ENCODE data around the gene PPL.
"Not testable (repeated sequence)": the region's sequence is repeated elsewhere in the genome, so short reads cannot be mapped to it uniquely, and the experiment has no call there.

Gene PPL

GRCh38 chr16:4904108-4904941, 32.6 kb downstream of the PPL start:
- no peak for DNase-seq

- DNase-seq = no peak
These were observed 34.9 kb downstream of the PPL start for GRCh38 chr16:4902038-4902437.

- DNase-seq = no peak
These were observed 36.2 kb downstream of the PPL start for GRCh38 chr16:4900750-4901149.

- no peak for DNase-seq
These were observed 36.9 kb downstream of the PPL start for GRCh38 chr16:4900036-4900435.

- DNase-seq = no peak
These were observed 37.5 kb downstream of the PPL start for GRCh38 chr16:4899474-4899846.

GRCh38 chr16:4898811-4899473, 38.0 kb downstream of the PPL start:
- no peak for DNase-seq

GRCh38 chr16:4897328-4897727, 39.6 kb downstream of the PPL start:
- DNase-seq = no peak

GRCh38 chr16:4896761-4897160, 40.2 kb downstream of the PPL start:
- not testable (repeated sequence) for DNase-seq

GRCh38 chr16:4895366-4895765, 41.6 kb downstream of the PPL start:
- DNase-seq = no peak

- DNase-seq = no peak
These were observed 42.4 kb downstream of the PPL start for GRCh38 chr16:4894276-4895150.

GRCh38 chr16:4893103-4893862, 43.7 kb downstream of the PPL start:
- DNase-seq = no peak

GRCh38 chr16:4892361-4893102, 44.4 kb downstream of the PPL start:
- DNase-seq = no peak

- no peak for DNase-seq
These were observed 45.1 kb downstream of the PPL start for GRCh38 chr16:4891886-4892216.

GRCh38 chr16:4891097-4891885, 45.7 kb downstream of the PPL start:
- no peak for DNase-seq

- DNase-seq = no peak
These were observed 46.3 kb downstream of the PPL start for GRCh38 chr16:4890686-4891085.

- no peak for DNase-seq
These were observed 46.9 kb downstream of the PPL start for GRCh38 chr16:4890026-4890425.

- DNase-seq = no peak
These were observed 48.4 kb downstream of the PPL start for GRCh38 chr16:4888428-4889135.

- DNase-seq = no peak
These were observed 50.8 kb downstream of the PPL start for GRCh38 chr16:4886151-4886550.

- DNase-seq = no peak
These were observed 51.7 kb downstream of the PPL start for GRCh38 chr16:4884972-4885874.

- DNase-seq = no peak
These were observed 52.7 kb downstream of the PPL start for GRCh38 chr16:4884209-4884608.
